Renal cortex interstitium (tissue), 15 donors: Measurements from ENCODE around the gene GPC2. TPM values are rescaled to one million over a fixed set of nuclear protein-coding genes. Genes with fewer than 3 reads are reported as not detected.
A peak's percentile ranks its signal among the peaks of the same experiment; 100 is the strongest.
"Not testable (repeated sequence)": the region's sequence is repeated elsewhere in the genome, so short reads cannot be mapped to it uniquely, and the experiment has no call there.

Experiments
- DNase-seq, 11 donors: peaks; one replicate each; pipeline ENCODE4 v3.0.0-alpha.2; 2013; ENCODE audit warnings: low read depth in 9 of 11, low spot score in 4 of 11; ENCODE audit errors: extremely low read depth in 1 of 11
- long read RNA-seq, 16 experiments: transcript quantifications; one replicate each; lab custom pipeline, GENCODE V29; 2026
- polyA plus RNA-seq, 3 donors: library from polyadenylated mRNA; unstranded; fragments of 120-200 nt; gene quantifications; one replicate each; pipeline ENCODE4 v1.2.1, GENCODE V29; 2013; ENCODE audit not compliant: insufficient read length in 3 of 3

The GPC2 gene, protein sequence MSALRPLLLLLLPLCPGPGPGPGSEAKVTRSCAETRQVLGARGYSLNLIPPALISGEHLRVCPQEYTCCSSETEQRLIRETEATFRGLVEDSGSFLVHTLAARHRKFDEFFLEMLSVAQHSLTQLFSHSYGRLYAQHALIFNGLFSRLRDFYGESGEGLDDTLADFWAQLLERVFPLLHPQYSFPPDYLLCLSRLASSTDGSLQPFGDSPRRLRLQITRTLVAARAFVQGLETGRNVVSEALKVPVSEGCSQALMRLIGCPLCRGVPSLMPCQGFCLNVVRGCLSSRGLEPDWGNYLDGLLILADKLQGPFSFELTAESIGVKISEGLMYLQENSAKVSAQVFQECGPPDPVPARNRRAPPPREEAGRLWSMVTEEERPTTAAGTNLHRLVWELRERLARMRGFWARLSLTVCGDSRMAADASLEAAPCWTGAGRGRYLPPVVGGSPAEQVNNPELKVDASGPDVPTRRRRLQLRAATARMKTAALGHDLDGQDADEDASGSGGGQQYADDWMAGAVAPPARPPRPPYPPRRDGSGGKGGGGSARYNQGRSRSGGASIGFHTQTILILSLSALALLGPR
- 10 to 100 TPM in 2 of 3 donors, 1 to 10 TPM in 1; 9.4 to 14.5 (median 14.0) TPM for polyA plus RNA-seq
- long read RNA-seq, donor 1 = 0 reads
- long read RNA-seq, donor 2, partial matches to known transcripts = 0 of 1 reads
- long read RNA-seq, donor 2, other reads (novel, unspliced or antisense) = 0 of 1 reads
- long read RNA-seq, donor 3 = 0 reads
- long read RNA-seq, donor 4, partial matches to known transcripts = 0 of 1 reads
- long read RNA-seq, donor 4, other reads (novel, unspliced or antisense) = 0 of 1 reads
- long read RNA-seq, donor 5 = 0 reads
- long read RNA-seq, donor 6 = 0 reads
- long read RNA-seq, donor 7, partial matches to known transcripts = 0 of 2 reads
- long read RNA-seq, donor 7, other reads (novel, unspliced or antisense) = 0 of 2 reads
- long read RNA-seq, donor 8 = 0 reads
- long read RNA-seq, donor 9 = 0 reads
- long read RNA-seq, donor 10 = 0 reads
- long read RNA-seq, donor 11 = 0 reads
- long read RNA-seq, donor 12 = 0 reads
- long read RNA-seq, donor 13 = 0 reads
- long read RNA-seq, donor 14 = 0 reads
- long read RNA-seq, donor 15 = 0 reads
- long read RNA-seq, donor 16, partial matches to known transcripts = 0 of 4 reads
- long read RNA-seq, donor 16, other reads (novel, unspliced or antisense) = 0 of 4 reads

- DNase-seq = peak; percentile 84 to 96 (median 93)
Measured at GRCh38 chr7:100177045-100178001, at the start of gene GPC2, which contains the start of gene STAG3. TSS of gene GPC2 (minus strand) at chr7:100177381. CDS start at chr7:100177199, 182 bp downstream. TSS of gene STAG3 (plus strand) at chr7:100177918. CDS start at chr7:100180557, 2,639 bp downstream.

- DNase-seq = not testable (repeated sequence)
Measured at GRCh38 chr7:100224891-100225290, 47.7 kb upstream of the GPC2 start.

- not testable (repeated sequence) for DNase-seq
Measured at GRCh38 chr7:100223376-100223927, 46.3 kb upstream of the GPC2 start.

GRCh38 chr7:100222445-100223132 is 45.4 kb upstream of the GPC2 start:
- no peak for DNase-seq

- no peak for DNase-seq
Measured at GRCh38 chr7:100221767-100222444, 44.7 kb upstream of the GPC2 start.

- DNase-seq = no peak
Measured at GRCh38 chr7:100221231-100221718, 44.1 kb upstream of the GPC2 start.

DNA sequence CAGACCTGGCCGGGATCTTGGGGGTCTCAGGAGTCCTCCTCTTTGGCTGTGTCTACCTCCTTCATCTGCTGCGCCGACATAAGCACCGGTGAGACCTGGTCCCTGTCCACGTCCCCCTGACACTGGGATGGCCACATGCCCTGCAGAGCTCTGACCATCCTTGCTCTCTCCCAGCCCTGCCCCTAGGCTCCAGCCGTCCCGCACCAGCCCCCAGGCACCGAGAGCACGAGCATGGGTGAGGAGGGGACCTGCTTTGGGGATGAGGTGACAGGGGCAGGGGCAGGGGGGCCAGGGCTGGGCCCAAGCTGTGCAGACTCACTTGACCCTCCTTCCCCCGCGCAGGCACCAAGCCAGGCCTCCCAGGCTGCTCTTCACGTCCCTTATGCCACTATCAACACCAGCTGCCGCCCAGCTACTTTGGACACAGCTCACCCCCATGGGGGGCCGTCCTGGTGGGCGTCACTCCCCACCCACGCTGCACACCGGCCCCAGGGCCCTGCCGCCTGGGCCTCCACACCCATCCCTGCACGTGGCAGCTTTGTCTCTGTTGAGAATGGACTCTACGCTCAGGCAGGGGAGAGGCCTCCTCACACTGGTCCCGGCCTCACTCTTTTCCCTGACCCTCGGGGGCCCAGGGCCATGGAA is 43.5 kb upstream of the GPC2 start:
- DNase-seq = no peak

GRCh38 chr7:100219801-100220585 is 42.8 kb upstream of the GPC2 start, which contains the start of gene PVRIG:
TSS of gene PVRIG (plus strand) at chr7:100219949. CDS start at chr7:100219971, 22 bp downstream.
- not testable (repeated sequence) for DNase-seq

- no peak for DNase-seq
Measured at GRCh38 chr7:100219271-100219737, 42.1 kb upstream of the GPC2 start.

DNA sequence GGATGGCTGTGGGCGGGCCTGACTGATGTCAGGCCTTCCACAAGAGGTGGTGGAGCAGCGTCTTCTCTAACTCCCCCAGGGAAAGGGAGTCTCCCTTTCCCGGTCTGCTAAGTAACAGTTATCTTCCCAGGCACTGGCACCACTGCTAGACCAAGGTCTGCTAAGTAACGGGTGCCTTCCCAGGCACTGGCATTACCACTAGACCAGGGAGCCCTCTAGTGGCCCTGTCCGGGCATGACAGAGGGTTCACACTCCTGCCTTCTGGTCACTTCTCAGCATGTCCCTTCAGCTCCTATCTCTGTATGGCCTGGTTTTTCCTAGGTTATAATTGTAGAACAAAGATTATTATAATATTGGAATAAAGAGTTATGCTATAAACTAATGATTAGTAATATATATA is 40.8 kb upstream of the GPC2 start:
- DNase-seq = not testable (repeated sequence)

- DNase-seq = no peak
Measured at GRCh38 chr7:100215895-100216294, 38.7 kb upstream of the GPC2 start.

- not testable (repeated sequence) for DNase-seq
Measured at GRCh38 chr7:100214356-100214755, 37.2 kb upstream of the GPC2 start.

DNA sequence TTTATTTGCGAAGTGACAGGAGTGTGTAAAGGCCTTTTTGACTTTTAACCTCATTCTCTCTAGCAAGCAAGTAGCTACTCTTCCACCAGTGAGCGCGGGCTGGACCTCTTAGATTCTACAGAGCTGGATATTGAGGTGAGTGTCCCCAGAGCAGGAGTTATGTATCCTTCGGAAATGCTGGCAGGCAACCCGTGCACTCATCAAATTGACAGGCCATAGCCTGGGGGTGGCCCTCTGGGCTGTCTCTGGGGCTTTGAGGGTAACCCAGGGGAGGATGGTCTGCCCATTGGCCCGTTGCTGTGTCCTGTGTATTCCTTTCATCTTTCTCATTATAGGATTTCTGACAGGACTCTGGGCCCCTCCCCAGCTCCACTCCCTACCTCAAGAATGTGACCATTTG is 36.5 kb upstream of the GPC2 start:
- no peak for DNase-seq

- DNase-seq = no peak
Measured at GRCh38 chr7:100212631-100213286, 35.6 kb upstream of the GPC2 start.
